ENCODE measurements around the gene NSUN3.

GRCh38 chr3:94162700-94163099, 99.8 kb downstream of the NSUN3 start:
- TF ChIP-seq MEF2A (IDR thresholded peaks at IDR 0.05; ENCODE audit: borderline replicate concordance, low read depth) (no peak), POLR2AphosphoS5 (IDR thresholded peaks at IDR 0.05; ENCODE audit: low read depth, low read length) (no peak)
- TF ChIP-seq, protein P1, sequence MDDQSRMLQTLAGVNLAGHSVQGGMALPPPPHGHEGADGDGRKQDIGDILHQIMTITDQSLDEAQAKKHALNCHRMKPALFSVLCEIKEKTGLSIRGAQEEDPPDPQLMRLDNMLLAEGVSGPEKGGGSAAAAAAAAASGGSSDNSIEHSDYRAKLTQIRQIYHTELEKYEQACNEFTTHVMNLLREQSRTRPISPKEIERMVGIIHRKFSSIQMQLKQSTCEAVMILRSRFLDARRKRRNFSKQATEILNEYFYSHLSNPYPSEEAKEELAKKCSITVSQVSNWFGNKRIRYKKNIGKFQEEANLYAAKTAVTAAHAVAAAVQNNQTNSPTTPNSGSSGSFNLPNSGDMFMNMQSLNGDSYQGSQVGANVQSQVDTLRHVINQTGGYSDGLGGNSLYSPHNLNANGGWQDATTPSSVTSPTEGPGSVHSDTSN (IDR thresholded peaks at IDR 0.05), result no peak
